ENCODE data around the gene UFSP1. TPM values are rescaled to one million over a fixed set of nuclear protein-coding genes. Genes with fewer than 3 reads are reported as not detected.

Gene UFSP1
- total RNA-seq, 4 donors from 2014 or later = 1.3 to 19.1 (median 3.7) TPM; not detected in 1

DNA sequence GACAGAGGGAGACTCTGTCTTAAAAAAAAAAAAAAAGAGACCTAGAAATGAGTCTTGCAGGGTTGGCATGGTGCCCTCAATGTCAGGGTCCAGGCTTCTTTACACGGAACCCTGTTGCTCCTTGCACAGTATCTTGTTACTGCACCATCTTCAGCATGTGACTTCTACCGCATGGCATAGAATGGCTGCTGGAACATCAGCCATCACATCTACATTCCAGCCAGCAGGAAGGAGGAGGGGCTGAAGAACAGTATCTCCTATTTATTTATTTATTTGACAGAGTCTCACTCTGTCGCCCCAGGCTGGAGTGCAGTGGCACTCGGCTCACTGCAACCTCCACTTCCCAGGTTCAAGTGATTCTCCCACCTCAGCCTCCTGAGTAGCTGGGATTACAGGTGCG is 9.9 kb upstream of the UFSP1 start:
- H3K4me1 ChIP-seq = peaks cover 20 to 44% (median 32%) of the 10 kb centered on the region in 4 donors
- no peaks in the 10 kb centered on the region for H3K36me3 ChIP-seq
- H3K9me3 ChIP-seq = no peaks in the 10 kb centered on the region
- TF ChIP-seq POLR2A (IDR thresholded peaks at IDR 0.05) (no peak), EP300 (IDR thresholded peaks at IDR 0.05; ENCODE audit: low read depth) (no peak), POLR2AphosphoS5 (IDR thresholded peaks at IDR 0.05) (no peak)
- TF ChIP-seq, protein P1, sequence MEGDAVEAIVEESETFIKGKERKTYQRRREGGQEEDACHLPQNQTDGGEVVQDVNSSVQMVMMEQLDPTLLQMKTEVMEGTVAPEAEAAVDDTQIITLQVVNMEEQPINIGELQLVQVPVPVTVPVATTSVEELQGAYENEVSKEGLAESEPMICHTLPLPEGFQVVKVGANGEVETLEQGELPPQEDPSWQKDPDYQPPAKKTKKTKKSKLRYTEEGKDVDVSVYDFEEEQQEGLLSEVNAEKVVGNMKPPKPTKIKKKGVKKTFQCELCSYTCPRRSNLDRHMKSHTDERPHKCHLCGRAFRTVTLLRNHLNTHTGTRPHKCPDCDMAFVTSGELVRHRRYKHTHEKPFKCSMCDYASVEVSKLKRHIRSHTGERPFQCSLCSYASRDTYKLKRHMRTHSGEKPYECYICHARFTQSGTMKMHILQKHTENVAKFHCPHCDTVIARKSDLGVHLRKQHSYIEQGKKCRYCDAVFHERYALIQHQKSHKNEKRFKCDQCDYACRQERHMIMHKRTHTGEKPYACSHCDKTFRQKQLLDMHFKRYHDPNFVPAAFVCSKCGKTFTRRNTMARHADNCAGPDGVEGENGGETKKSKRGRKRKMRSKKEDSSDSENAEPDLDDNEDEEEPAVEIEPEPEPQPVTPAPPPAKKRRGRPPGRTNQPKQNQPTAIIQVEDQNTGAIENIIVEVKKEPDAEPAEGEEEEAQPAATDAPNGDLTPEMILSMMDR (IDR thresholded peaks at IDR 0.05) = no peak
- no peak for DNase-seq
- intact Hi-C loops (cut with DNase I; ENCODE audit: low total_unique reads) (no loop called here), in situ Hi-C loops (cut with MboI; ENCODE audit: low pct_ligation_motif_present in 1 of 4, low pct_unique_long_range_greater_than_20kb in 1 of 4, low sequenced_read_pairs in 3 of 4) (loop anchor here in 2 of 4 donors (5.0 to 10.0 kb wide), 2 partner anchors 158 to 245 kb away; no protein-coding TSS in a partner anchor)
- H3K27me3 ChIP-seq = peaks cover 48% of the 10 kb centered on the region
- H3K27ac ChIP-seq = no peak overlapping the region
- no peak overlapping the region for H3K4me3 ChIP-seq
- 84 to 100% methylated on average over 2 to 5 of the region's 5 CpGs for WGBS, 2 donors (ENCODE audit: low coverage in 1 of 2)

DNA sequence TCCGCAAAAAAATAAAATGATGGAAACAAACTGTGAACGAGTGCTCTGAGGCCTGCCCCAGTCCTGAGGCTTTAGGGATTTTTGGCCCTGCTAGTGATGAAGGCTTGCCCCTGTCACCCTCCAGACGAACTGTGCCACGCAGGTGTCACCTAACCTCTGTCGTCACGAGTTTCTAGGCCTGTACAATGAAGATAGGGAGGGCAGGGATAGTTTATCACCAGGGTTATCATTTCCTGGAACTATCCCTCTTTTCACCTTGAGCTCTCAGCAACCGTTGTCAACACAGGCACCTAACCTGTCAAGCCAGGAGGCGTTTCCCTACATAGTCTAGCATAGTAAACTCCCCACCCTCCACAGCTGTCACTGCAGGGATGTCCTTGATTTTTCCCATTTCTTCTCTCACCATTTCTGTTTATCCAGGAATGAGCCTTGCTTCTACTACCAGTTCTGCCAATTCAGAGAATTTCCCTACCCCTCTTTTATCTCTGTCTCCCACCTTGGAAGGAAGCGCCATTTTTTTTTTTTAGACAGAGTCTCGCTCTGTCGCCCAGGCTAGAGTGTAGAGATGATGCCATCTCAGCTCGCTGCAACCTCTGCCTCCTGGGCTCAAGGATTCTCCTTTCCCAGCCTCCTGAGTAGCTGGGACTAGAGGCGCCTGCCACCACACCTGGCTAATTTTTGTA is 8.4 kb upstream of the UFSP1 start:
- in situ Hi-C loops (cut with MboI; ENCODE audit: low pct_ligation_motif_present in 1 of 4, low pct_unique_long_range_greater_than_20kb in 1 of 4, low sequenced_read_pairs in 3 of 4) = loop anchor here in 2 of 4 donors (5.0 to 10.0 kb wide), 2 partner anchors 159 to 247 kb away; no protein-coding TSS in a partner anchor
- 58 to 60% methylated on average over 4 to 13 of the region's 13 CpGs for WGBS, 2 donors (ENCODE audit: low coverage in 1 of 2)
- peak overlapping the region; percentile 53 to 78 (median 68) for H3K27ac ChIP-seq

DNA sequence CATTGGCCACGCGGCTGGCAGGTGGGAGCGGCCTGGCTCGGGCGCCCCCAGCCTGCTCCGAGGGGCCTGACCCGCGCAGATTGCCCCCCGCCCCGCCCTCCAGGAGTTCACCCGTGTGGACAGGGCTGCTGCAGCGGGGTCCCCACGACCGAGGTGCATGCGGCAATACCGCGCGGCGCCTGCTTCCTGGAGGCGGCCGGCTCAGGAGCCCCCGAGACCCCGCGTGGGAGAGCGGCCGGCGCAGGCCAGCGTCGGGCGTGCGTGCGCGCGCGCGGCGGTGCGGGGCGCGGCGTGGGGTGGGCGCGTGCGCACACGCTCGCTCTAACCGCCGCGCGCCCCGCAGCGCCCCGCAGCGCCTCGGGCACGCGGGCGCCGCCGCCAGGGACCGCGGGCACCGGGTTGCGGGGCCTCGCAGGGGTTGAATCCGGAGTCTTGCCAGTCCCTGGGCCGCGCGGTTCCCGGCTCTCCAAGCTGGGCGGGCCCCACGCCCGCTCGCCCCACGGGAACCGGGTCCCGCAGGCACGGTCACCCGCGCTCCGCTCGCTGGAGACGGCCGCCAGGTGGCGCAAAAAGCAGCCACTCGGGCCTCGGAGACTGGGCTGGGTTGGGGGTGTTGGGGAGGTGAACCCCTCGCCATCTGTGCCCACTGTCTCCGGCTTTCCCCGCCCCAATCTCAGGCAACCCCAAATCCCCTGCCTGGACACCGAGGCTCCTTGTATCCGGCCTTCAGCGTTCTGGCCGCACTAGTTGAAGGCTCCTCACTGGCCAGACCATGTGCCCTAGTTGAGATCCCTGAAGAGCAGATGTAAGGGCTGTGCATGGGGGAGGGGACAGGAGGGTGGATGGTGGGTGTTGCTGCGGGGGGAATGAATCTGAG is 7.5 kb upstream of the UFSP1 start:
- 5% methylated on average over 16 of the region's 95 CpGs; no CpG with 5 or more reads in 1 of the 2 donors for WGBS, 2 donors (ENCODE audit: low coverage in 1 of 2)
- Histone ChIP-seq H3K27ac (peak overlapping the region; percentile 53 to 78 (median 68)), H3K4me3 (peak overlapping the region in 2 of 4 donors; percentile 30 to 63), H3K27me3 (peaks cover 54% of the 10 kb centered on the region), H3K4me1 (peaks cover 20 to 42% (median 30%) of the 10 kb centered on the region in 4 donors), H3K36me3 (no peaks in the 10 kb centered on the region), H3K9me3 (no peaks in the 10 kb centered on the region)
- TF ChIP-seq, protein P1 (IDR thresholded peaks at IDR 0.05) = peak; percentile 76 to 93 (median 85)
- no peak for TF ChIP-seq POLR2AphosphoS5 (IDR thresholded peaks at IDR 0.05)
- DNase-seq = peak; percentile 76
- in situ Hi-C loops (cut with MboI; ENCODE audit: low pct_ligation_motif_present in 1 of 4, low pct_unique_long_range_greater_than_20kb in 1 of 4, low sequenced_read_pairs in 3 of 4) (loop anchor here in 2 of 4 donors (5.0 to 10.0 kb wide), 2 partner anchors 160 to 248 kb away; no protein-coding TSS in a partner anchor), intact Hi-C loops (cut with DNase I; ENCODE audit: low total_unique reads) (loop anchor here (1.0 kb wide), 1 partner anchor 162 kb away; no protein-coding TSS in a partner anchor)

More for the DNA sequence above, 8.4 kb upstream of the UFSP1 start:
- H3K4me3 ChIP-seq = peak overlapping the region in 1 of 4 donors; percentile 63
- H3K4me1 ChIP-seq = peaks cover 20 to 51% (median 33%) of the 10 kb centered on the region in 4 donors
- H3K9me3 ChIP-seq = no peaks in the 10 kb centered on the region
- DNase-seq = peak; percentile 70
- peaks cover 54% of the 10 kb centered on the region for H3K27me3 ChIP-seq
- intact Hi-C loops (cut with DNase I; ENCODE audit: low total_unique reads) = loop anchor here (1.0 kb wide), 1 partner anchor 161 kb away; no protein-coding TSS in a partner anchor
- TF ChIP-seq EP300 (IDR thresholded peaks at IDR 0.05; ENCODE audit: low read depth) (peak; percentile 78), POLR2A (IDR thresholded peaks at IDR 0.05) (no peak), POLR2AphosphoS5 (IDR thresholded peaks at IDR 0.05) (peak; percentile 28 to 62 (median 50))
- TF ChIP-seq, protein P1 (IDR thresholded peaks at IDR 0.05) = no peak
- no peaks in the 10 kb centered on the region for H3K36me3 ChIP-seq

Measured in transverse colon (tissue), 4 donors.